Measurements from ENCODE around the gene MSI2.

The MSI2 gene

DNA sequence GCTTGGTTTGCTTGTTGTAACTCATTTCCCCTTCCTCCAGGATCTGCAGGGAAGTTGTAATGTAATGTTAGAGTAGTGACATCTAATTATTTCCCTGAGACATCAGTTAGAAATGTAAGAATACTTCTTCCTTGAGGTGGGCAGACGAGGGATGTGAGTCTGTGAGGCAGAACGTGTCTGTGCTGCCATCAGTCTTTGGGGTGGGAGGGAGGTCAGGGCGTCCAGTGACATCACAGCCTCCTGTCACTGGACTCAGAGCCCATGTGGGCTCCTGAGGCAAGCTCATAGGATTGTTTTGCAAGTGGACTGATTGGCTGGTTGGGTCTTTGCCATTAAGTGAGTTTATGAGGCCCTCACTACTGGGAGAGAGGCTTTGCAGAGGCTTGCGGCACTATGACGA, 300.0 kb downstream of the MSI2 start:
- H3K4me3 ChIP-seq (ENCODE audit: low read depth, low read length): no peak overlapping the region
- TF ChIP-seq, protein P1, sequence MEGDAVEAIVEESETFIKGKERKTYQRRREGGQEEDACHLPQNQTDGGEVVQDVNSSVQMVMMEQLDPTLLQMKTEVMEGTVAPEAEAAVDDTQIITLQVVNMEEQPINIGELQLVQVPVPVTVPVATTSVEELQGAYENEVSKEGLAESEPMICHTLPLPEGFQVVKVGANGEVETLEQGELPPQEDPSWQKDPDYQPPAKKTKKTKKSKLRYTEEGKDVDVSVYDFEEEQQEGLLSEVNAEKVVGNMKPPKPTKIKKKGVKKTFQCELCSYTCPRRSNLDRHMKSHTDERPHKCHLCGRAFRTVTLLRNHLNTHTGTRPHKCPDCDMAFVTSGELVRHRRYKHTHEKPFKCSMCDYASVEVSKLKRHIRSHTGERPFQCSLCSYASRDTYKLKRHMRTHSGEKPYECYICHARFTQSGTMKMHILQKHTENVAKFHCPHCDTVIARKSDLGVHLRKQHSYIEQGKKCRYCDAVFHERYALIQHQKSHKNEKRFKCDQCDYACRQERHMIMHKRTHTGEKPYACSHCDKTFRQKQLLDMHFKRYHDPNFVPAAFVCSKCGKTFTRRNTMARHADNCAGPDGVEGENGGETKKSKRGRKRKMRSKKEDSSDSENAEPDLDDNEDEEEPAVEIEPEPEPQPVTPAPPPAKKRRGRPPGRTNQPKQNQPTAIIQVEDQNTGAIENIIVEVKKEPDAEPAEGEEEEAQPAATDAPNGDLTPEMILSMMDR (IDR thresholded peaks at IDR 0.05; ENCODE audit: insufficient read depth, low read depth, low read length, missing control alignments): no peak
- no peak for DNase-seq (ENCODE audit: low read depth)

DNA sequence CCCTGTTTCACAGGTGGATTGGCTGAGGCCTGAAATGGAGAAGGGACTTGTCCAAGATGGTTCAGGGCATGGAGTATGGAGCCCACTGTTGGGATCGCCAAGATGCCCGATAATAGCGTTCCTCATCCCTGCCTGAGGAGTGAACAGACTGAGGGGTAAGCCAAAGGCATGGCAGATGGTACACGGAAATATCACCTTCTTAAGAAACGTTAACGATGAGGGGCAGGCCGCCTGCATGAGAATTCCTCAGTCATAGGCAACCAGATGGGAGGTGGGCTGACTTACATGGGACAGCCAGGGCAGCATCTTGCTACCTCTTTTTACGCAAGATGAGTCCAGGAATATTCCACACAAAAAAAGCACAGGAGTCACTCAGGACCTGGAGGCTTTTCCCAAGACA, 300.7 kb downstream of the MSI2 start:
- H3K4me3 ChIP-seq (ENCODE audit: low read depth, low read length): no peak overlapping the region
- DNase-seq (ENCODE audit: low read depth): no peak
- TF ChIP-seq, protein P1 (IDR thresholded peaks at IDR 0.05; ENCODE audit: insufficient read depth, low read depth, low read length, missing control alignments): no peak

DNA sequence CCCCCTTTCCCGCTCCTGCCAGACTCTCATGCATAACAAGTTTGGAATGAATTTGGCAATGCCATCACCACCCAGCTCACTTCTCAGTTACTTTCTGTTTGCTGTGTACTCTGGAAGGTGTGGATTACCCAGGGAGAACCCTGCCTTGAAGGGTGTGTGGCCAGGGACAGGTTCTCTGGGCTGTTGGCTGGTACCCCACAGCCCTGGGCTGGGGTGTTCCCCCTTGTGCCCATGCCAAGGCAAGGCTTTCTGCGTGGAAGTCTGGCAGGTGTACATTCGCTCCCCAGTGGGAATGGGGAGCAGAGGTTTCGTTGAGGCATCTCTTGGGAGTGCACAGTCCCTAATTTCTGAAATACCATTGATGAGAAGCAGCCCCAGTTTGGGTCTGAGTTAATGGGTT, 301.1 kb downstream of the MSI2 start:
- DNase-seq (ENCODE audit: low read depth): no peak
- H3K4me3 ChIP-seq (ENCODE audit: low read depth, low read length): no peak overlapping the region

DNA sequence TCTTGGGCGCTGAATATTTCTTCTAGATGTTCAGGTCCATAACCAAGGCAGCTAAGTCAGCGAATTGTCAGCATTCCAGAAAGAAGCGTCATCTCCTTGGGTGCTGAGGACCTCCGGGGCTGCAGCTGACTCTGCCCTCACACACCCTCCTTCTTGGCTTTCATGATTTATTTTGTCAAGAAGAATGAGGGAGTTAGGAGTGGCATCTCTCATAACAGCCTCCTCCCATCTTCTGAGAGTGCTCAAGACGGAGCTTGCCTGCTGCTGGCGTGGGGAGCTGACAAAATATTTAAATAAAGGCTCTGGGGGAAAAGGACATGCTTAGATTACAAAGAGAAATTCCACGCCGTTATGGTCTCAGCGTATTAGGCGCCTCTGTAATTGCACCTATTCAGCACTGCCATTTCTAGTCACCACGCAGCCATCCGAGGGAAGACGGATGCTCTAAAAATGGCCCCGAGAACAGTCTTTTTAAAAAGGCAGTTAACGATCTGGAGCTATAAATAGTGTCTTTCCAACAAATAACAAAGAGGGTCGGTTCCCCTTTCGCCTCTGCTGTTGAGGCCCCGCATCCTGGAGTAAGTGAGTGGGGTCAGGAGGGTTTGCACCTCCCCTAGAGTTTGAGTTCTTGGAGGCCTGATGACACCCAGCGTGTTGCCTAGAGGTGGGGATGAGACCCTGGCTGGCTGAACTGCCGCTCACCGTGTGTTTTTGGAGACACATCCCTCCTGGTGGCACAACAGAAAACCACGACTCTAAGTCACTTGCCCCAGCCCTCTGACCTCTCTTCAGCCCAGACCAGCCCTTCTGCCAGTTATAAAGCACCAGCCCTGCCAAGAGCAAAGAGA, 301.7 kb downstream of the MSI2 start:
- no peak overlapping the region for H3K4me3 ChIP-seq (ENCODE audit: low read depth, low read length)
- no peak for DNase-seq (ENCODE audit: low read depth)
- TF ChIP-seq, protein P1 (IDR thresholded peaks at IDR 0.05; ENCODE audit: insufficient read depth, low read depth, low read length, missing control alignments): no peak

More for the DNA sequence above, 301.1 kb downstream of the MSI2 start:
- TF ChIP-seq, protein P1 (IDR thresholded peaks at IDR 0.05; ENCODE audit: insufficient read depth, low read depth, low read length, missing control alignments): no peak

DNA sequence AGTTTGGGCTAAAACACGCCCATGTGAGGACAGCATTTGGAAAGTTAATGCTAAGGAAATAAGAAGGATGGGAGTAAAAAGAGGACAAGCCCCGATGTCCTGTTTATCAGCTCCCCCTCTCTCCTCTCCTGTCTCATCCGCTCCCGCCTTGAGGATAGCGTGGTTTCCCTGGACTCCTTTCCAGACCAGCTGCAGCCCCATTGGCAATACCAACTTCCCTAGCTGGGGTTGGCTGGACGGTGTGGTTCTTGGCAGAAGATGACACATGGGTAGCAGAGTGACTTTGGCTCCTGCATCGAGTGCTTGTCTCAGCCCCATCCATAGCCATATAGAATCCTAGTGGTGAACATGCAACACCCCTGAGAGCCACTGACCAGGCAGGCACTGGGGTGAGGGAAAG, 302.9 kb downstream of the MSI2 start:
- TF ChIP-seq, protein P1 (IDR thresholded peaks at IDR 0.05; ENCODE audit: insufficient read depth, low read depth, low read length, missing control alignments): no peak
- no peak for DNase-seq (ENCODE audit: low read depth)

DNA sequence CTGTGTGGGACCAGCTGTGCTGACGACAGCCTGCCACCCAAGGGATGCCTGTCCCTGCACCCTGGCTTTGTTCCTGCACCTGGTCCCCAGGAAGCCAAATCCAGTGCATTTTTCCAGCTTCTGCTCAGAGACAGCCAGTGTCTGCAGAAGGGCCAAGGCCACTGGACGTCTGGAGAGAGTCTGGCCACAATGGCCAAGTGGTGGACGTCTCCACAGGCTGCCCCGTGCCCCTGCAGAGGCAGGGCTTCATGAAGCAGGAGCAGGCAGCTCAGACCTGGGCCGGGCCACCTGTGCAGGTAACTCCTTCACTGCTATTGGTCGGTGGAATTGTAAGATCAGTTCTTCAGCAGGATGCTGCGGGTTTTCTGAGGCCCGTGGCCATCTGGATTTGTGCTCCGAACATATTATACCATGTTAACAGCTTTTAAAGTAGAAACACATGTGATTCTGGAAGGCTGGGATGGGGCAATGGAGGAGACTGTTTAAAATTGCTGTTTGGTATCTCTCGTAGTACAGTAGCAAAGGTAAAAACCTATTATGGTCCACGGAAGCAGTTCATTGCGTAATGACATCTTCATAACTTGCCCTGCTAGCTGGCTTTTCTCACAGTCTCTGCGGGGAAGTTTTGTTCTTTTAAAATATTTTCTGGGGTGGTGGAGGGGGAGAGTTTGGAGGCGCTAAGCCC, 303.5 kb downstream of the MSI2 start:
- no peak overlapping the region for H3K4me3 ChIP-seq (ENCODE audit: low read depth, low read length)
- no peak for DNase-seq (ENCODE audit: low read depth)
- TF ChIP-seq, protein P1 (IDR thresholded peaks at IDR 0.05; ENCODE audit: insufficient read depth, low read depth, low read length, missing control alignments): no peak

More for the DNA sequence above, 302.9 kb downstream of the MSI2 start:
- H3K4me3 ChIP-seq (ENCODE audit: low read depth, low read length): no peak overlapping the region
